Heart right ventricle (tissue), 16 donors: ENCODE data around the gene ITGA4. TPM values are rescaled to one million over a fixed set of nuclear protein-coding genes. Genes with fewer than 3 reads are reported as not detected.
"Not testable (repeated sequence)": the region's sequence is repeated elsewhere in the genome, so short reads cannot be mapped to it uniquely, and the experiment has no call there.

Experiments used
- ATAC-seq, 8 donors: fragments of 200-7000 bp; cut with Tn5 transposase; one replicate each; pipeline ENCODE4 v1.9.1; 2020; ENCODE audit warnings: mild to moderate bottlenecking in 8 of 8, moderate library complexity in 8 of 8, moderate number of reproducible peaks in 1 of 8
- DNase-seq, 2 donors: peaks; one replicate each; pipeline ENCODE4 v3.0.0-alpha.2; 2020
- H3K27ac ChIP-seq, 10 donors: fragments of 200-600 bp; sonication (generic) in 2 of 10; one replicate each; pipeline versions ENCODE4 v1.5.0 to v1.8.0; 2020 to 2022; ENCODE audit warnings: mild to moderate bottlenecking in 3 of 10
- H3K27me3 ChIP-seq, 7 donors: fragments of 200-600 bp; one replicate each; pipeline ENCODE4 v1.8.0; 2021 to 2022; ENCODE audit warnings: mild to moderate bottlenecking in 2 of 7
- H3K36me3 ChIP-seq, 9 donors: fragments of 200-600 bp; sonication (generic) in 1 of 9; one replicate each; pipeline versions ENCODE4 v1.5.0 to v1.8.0; 2020 to 2022; ENCODE audit warnings: mild to moderate bottlenecking in 2 of 9
- H3K4me1 ChIP-seq, 9 donors: fragments of 200-600 bp; sonication (generic) in 1 of 9; one replicate each; pipeline versions ENCODE4 v1.5.0 to v1.8.0; 2020 to 2022; ENCODE audit warnings: mild to moderate bottlenecking in 4 of 9
- H3K4me3 ChIP-seq, 10 donors: fragments of 200-600 bp; sonication (generic) in 2 of 10; one replicate each; pipeline versions ENCODE4 v1.5.0 to v1.8.0; 2020 to 2022; ENCODE audit warnings: mild to moderate bottlenecking in 7 of 10, moderate library complexity in 2 of 10
- H3K9me3 ChIP-seq, 11 donors: fragments of 200-600 bp in 10 of 11; sonication (generic) in 2 of 11; one replicate each; pipeline versions ENCODE4 v1.5.0 to v1.8.0; 2013 to 2022; ENCODE audit warnings: mild to moderate bottlenecking in 2 of 11, control low read depth in 1 of 11, moderate library complexity in 1 of 11
- CTCF ChIP-seq, 9 donors: fragments of 200-600 bp; sonication (generic) in 2 of 9; IDR thresholded peaks; one replicate each; pipeline versions ENCODE4 v1.5.0 to v1.8.0; 2021 to 2022; ENCODE audit warnings: antibody characterized with exemption in 9 of 9, mild to moderate bottlenecking in 5 of 9, moderate library complexity in 1 of 9
- WGBS, 2 donors: extraction: QIAGEN DNeasy Blood & Tissue Kit; methylation state at CpG; one replicate each; pipeline ENCODE4 v1.1.7; 2013; ENCODE audit warnings: inconsistent platforms in 1 of 2; 5-methylcytosine and 5-hydroxymethylcytosine counted together
- intact Hi-C, 10 donors: fragments of 100-400 bp; cut with DNase I; formaldehyde crosslinking; loops; one replicate each; pipeline versions ENCODE4 v1.11.1 to v1.14.2; 2022
- polyA plus RNA-seq, 2 donors: library from polyadenylated mRNA; stranded (reverse); fragments of 200-250 nt; gene quantifications; one replicate each; pipeline ENCODE4 v1.2.3, GENCODE V29; 2013
- total RNA-seq, 10 donors: library from RNA; stranded (reverse); fragmentation: NEBNext Ultra II Directional in 3 of 10; extraction: Animal tissue kit (Norgen Biotek cat#: 25700) in 3 of 10; gene quantifications; one replicate each; pipeline versions ENCODE4 v1.2.1 to v1.2.4, GENCODE V29; 2021 to 2023
- donor health status: Arrhythmogenic right ventricular cardiomyopathy.
- donor health status: ischemic (EF 13 %, LVEDD 7.1; RV severe dilation, severe dysfunction).
- donor health status: healthy with polysubstance abuse.
- donor health status: DM: no; HTN: yes; CAD: no.
- donor health status: DM: no; HTN: no; CAD: no.
- donor health status: ischemic (EF 25% LVEDD 6.9; RV normal size, moderate dysfunction).
- donor health status: ischemic (EF 25% LVEDD 5.7; RV mildly dilated, moderate dysfunction).
- donor health status: healthy.
- donor health status: DM: yes; HTN: yes; CAD: no.
- donor health status: Ischemic cardiomyopathy.
- donor health status: ischemic (EF 35%, LVEDD 5.7; RV mildly dilated, moderate dysfunction).
- donor health status: nonischemic (EF 11% LVEDD 7.7; RV severe dilation, severe dysfunction).
- donor health status: DM: yes; HTN: yes; CAD: no.
- donor health status: PGD.
- donor health status: ischemic (EF 29% LVEDD 5.4; RV normal size, mild dysfunction).
- donor health status: nonischemic (EF 23%, LVEDD 6.1; RV moderate dilation, normal function).

Gene ITGA4
- total and polyA plus RNA-seq, 12 donors, result 0.29 to 9.2 (median 1.4) TPM

- Histone ChIP-seq H3K27ac (no peak overlapping the region), H3K36me3 (no peaks in the 10 kb centered on the region), H3K4me1 (no peaks in the 10 kb centered on the region), H3K27me3 (peaks cover 0 to 2% (median 0%) of the 10 kb centered on the region in 7 donors), H3K9me3 (no peaks in the 10 kb centered on the region), H3K4me3 (no peak overlapping the region)
- DNase-seq, result no peak
- intact Hi-C loops, result no loop called here
- TF ChIP-seq CTCF (IDR thresholded peaks at IDR 0.05), result no peak
- ATAC-seq, result no peak
- 69 to 79% methylated on average over 4 of the region's 4 CpGs for WGBS, 2 donors
Observed at GRCh38 chr2:181446985-181447384, 10.2 kb upstream of the ITGA4 start.

- H3K4me1 ChIP-seq, H3K36me3 ChIP-seq, intact Hi-C loops, H3K9me3 ChIP-seq, ATAC-seq, H3K27ac ChIP-seq, DNase-seq, H3K4me3 ChIP-seq, H3K27me3 ChIP-seq: not testable (repeated sequence)
Observed at GRCh38 chr2:181449278-181449677, 7.9 kb upstream of the ITGA4 start.

GRCh38 chr2:181454686-181455450 lies 2.3 kb upstream of the ITGA4 start:
- DNase-seq, result no peak
- 79 to 80% methylated on average over 6 of the region's 6 CpGs for WGBS, 2 donors

GRCh38 chr2:181456660-181457120 lies 496 bp upstream of the ITGA4 start:
- Histone ChIP-seq H3K36me3 (no peaks in the 10 kb centered on the region), H3K9me3 (no peaks in the 10 kb centered on the region), H3K4me1 (peaks cover 0 to 35% (median 15%) of the 10 kb centered on the region in 9 donors), H3K27me3 (peaks cover 0 to 43% (median 30%) of the 10 kb centered on the region in 7 donors), H3K4me3 (peak overlapping the region; percentile 26 to 73 (median 58)), H3K27ac (peak overlapping the region in 7 of 10 donors; percentile 22 to 92 (median 54))
- ATAC-seq, result peak; percentile 60 to 87 (median 72)
- WGBS, 2 donors, result 5 to 6% methylated on average over 17 of the region's 17 CpGs
- intact Hi-C loops, result loop anchor here in 1 of 10 donors (5.0 kb wide), 1 partner anchor 354 kb away; no protein-coding TSS in a partner anchor
- DNase-seq, result peak; percentile 12 to 50
- no peak for TF ChIP-seq CTCF (IDR thresholded peaks at IDR 0.05)

More at GRCh38 chr2:181454686-181455450, 2.3 kb upstream of the ITGA4 start:
- TF ChIP-seq CTCF (IDR thresholded peaks at IDR 0.05), result no peak
- Histone ChIP-seq H3K27ac (no peak overlapping the region), H3K36me3 (no peaks in the 10 kb centered on the region), H3K4me3 (no peak overlapping the region), H3K27me3 (peaks cover 0 to 43% (median 30%) of the 10 kb centered on the region in 7 donors), H3K9me3 (no peaks in the 10 kb centered on the region), H3K4me1 (peaks cover 0 to 21% (median 15%) of the 10 kb centered on the region in 9 donors)
- ATAC-seq, result no peak
- intact Hi-C loops, result loop anchor here in 2 of 10 donors (1.0 to 5.0 kb wide), 2 partner anchors 349 to 353 kb away; no protein-coding TSS in a partner anchor
